ENCODE measurements around the gene PDZD2. TPM values are rescaled to one million over a fixed set of nuclear protein-coding genes. Genes with fewer than 3 reads are reported as not detected.

Gene PDZD2
- polyA plus RNA-seq, 3 donors, result 0.10 TPM; not detected in 2

- no peak overlapping the region for H3K9ac ChIP-seq (ENCODE audit: insufficient read depth, low read length, poor library complexity, severe bottlenecking)
- H2AFZ ChIP-seq (ENCODE audit: insufficient read depth, low read depth, low read length, poor library complexity, severe bottlenecking), result no peak overlapping the region
- H3K4me2 ChIP-seq (replicated peaks; ENCODE audit: extremely low read depth, low read length, poor library complexity, severe bottlenecking), result no peak overlapping the region
- H3K36me3 ChIP-seq (replicated peaks in 1 of 2; ENCODE audit: control insufficient read depth in 1 of 2, insufficient read depth in 2 of 2, low read length in 2 of 2), result no peaks in the 10 kb centered on the region
- H4K20me1 ChIP-seq (ENCODE audit: insufficient read depth, low read length), result no peaks in the 10 kb centered on the region
- H3K9me3 ChIP-seq (replicated peaks in 1 of 2; ENCODE audit: control insufficient read depth in 1 of 2, insufficient read depth in 1 of 2, low read length in 2 of 2), result no peaks in the 10 kb centered on the region
- Mint-ChIP-seq H3K36me3 (no peaks in the 10 kb centered on the region), H3K27ac (no peak overlapping the region), H3K27me3 (ENCODE audit: low read depth in 3 of 3) (peaks cover 0 to 3% (median 2%) of the 10 kb centered on the region in 3 donors), H3K4me3 (no peak overlapping the region), H3K9me3 (no peaks in the 10 kb centered on the region), H3K4me1 (no peaks in the 10 kb centered on the region)
- TF ChIP-seq, protein P1, sequence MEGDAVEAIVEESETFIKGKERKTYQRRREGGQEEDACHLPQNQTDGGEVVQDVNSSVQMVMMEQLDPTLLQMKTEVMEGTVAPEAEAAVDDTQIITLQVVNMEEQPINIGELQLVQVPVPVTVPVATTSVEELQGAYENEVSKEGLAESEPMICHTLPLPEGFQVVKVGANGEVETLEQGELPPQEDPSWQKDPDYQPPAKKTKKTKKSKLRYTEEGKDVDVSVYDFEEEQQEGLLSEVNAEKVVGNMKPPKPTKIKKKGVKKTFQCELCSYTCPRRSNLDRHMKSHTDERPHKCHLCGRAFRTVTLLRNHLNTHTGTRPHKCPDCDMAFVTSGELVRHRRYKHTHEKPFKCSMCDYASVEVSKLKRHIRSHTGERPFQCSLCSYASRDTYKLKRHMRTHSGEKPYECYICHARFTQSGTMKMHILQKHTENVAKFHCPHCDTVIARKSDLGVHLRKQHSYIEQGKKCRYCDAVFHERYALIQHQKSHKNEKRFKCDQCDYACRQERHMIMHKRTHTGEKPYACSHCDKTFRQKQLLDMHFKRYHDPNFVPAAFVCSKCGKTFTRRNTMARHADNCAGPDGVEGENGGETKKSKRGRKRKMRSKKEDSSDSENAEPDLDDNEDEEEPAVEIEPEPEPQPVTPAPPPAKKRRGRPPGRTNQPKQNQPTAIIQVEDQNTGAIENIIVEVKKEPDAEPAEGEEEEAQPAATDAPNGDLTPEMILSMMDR (IDR thresholded peaks at IDR 0.05), result no peak
- DNase-seq, result no peak
- H3K27ac ChIP-seq (ENCODE audit: low read depth in 1 of 2, low read length in 2 of 2), result no peak overlapping the region
- no peak overlapping the region for H3K4me3 ChIP-seq (replicated peaks in 1 of 3; ENCODE audit: low read depth in 2 of 3, low read length in 3 of 3)
- H3K27me3 ChIP-seq (ENCODE audit: control insufficient read depth in 2 of 2, insufficient read depth in 2 of 2, low read length in 2 of 2), result peaks cover 6 to 8% of the 10 kb centered on the region in 2 donors
- H3K4me1 ChIP-seq (ENCODE audit: control insufficient read depth in 1 of 2, insufficient read depth in 2 of 2, low read length in 2 of 2), result no peaks in the 10 kb centered on the region
- intact Hi-C loops (cut with micrococcal nuclease), result no loop called here
- WGBS (ENCODE audit: insufficient coverage), result 83% methylated on average over 7 of the region's 11 CpGs
- H3K79me2 ChIP-seq (ENCODE audit: insufficient read depth, low read length), result no peaks in the 10 kb centered on the region
These were observed 6.6 kb downstream of the PDZD2 start for GRCh38 chr5:31645420-31646081.

GRCh38 chr5:31648326-31648725 lies 9.4 kb downstream of the PDZD2 start:
- no peaks in the 10 kb centered on the region for H4K20me1 ChIP-seq (ENCODE audit: insufficient read depth, low read length)
- no peaks in the 10 kb centered on the region for H3K4me1 ChIP-seq (ENCODE audit: control insufficient read depth in 1 of 2, insufficient read depth in 2 of 2, low read length in 2 of 2)
- no peaks in the 10 kb centered on the region for H3K79me2 ChIP-seq (ENCODE audit: insufficient read depth, low read length)
- H3K9me3 ChIP-seq (replicated peaks in 1 of 2; ENCODE audit: control insufficient read depth in 1 of 2, insufficient read depth in 1 of 2, low read length in 2 of 2), result no peaks in the 10 kb centered on the region
- Mint-ChIP-seq H3K27ac (no peak overlapping the region), H3K4me3 (no peak overlapping the region), H3K27me3 (ENCODE audit: low read depth in 3 of 3) (peaks cover 0 to 3% (median 1%) of the 10 kb centered on the region in 3 donors), H3K9me3 (no peaks in the 10 kb centered on the region), H3K36me3 (no peaks in the 10 kb centered on the region), H3K4me1 (no peaks in the 10 kb centered on the region)
- no peak overlapping the region for H3K4me2 ChIP-seq (replicated peaks; ENCODE audit: extremely low read depth, low read length, poor library complexity, severe bottlenecking)
- H3K27me3 ChIP-seq (ENCODE audit: control insufficient read depth in 2 of 2, insufficient read depth in 2 of 2, low read length in 2 of 2), result no peaks in the 10 kb centered on the region
- TF ChIP-seq, protein P1 (IDR thresholded peaks at IDR 0.05), result no peak
- H3K9ac ChIP-seq (ENCODE audit: insufficient read depth, low read length, poor library complexity, severe bottlenecking), result no peak overlapping the region
- no peak overlapping the region for H3K27ac ChIP-seq (ENCODE audit: low read depth in 1 of 2, low read length in 2 of 2)
- 90% methylated on average over 4 of the region's 6 CpGs for WGBS (ENCODE audit: insufficient coverage)
- H3K4me3 ChIP-seq (replicated peaks in 1 of 3; ENCODE audit: low read depth in 2 of 3, low read length in 3 of 3), result no peak overlapping the region
- no peak for DNase-seq
- H2AFZ ChIP-seq (ENCODE audit: insufficient read depth, low read depth, low read length, poor library complexity, severe bottlenecking), result no peak overlapping the region
- no peaks in the 10 kb centered on the region for H3K36me3 ChIP-seq (replicated peaks in 1 of 2; ENCODE audit: control insufficient read depth in 1 of 2, insufficient read depth in 2 of 2, low read length in 2 of 2)
- intact Hi-C loops (cut with micrococcal nuclease), result no loop called here

All from CD14-positive monocyte (primary cell).